Activated gamma-delta T cell treated with Interleukin-2 at 50 U/mL for 16 hours (primary cell): ENCODE results near the gene ZMYM4.
"Not testable (repeated sequence)": the region's sequence is repeated elsewhere in the genome, so short reads cannot be mapped to it uniquely, and the experiment has no call there.

ENCODE experiments used
- DNase-seq: peaks from one replicate; pipeline ENCODE4 v3.0.0-alpha.2; 2020

ZMYM4 gene

GRCh38 chr1:35331618-35332017, 63.1 kb downstream of the ZMYM4 start:
- DNase-seq, result not testable (repeated sequence)

- no peak for DNase-seq
Measured at GRCh38 chr1:35334485-35334884, 66.0 kb downstream of the ZMYM4 start.

GRCh38 chr1:35340519-35340918, 72.0 kb downstream of the ZMYM4 start:
- no peak for DNase-seq

- no peak for DNase-seq
Measured at GRCh38 chr1:35345439-35345981, 77.0 kb downstream of the ZMYM4 start.

GRCh38 chr1:35350872-35351271, 82.4 kb downstream of the ZMYM4 start:
- no peak for DNase-seq

GRCh38 chr1:35359995-35360394, 91.5 kb downstream of the ZMYM4 start:
- DNase-seq, result no peak

- DNase-seq, result no peak
Measured at GRCh38 chr1:35361638-35362037, 93.1 kb downstream of the ZMYM4 start.

GRCh38 chr1:35364741-35365140, 96.2 kb downstream of the ZMYM4 start:
- no peak for DNase-seq

- DNase-seq, result no peak
Measured at GRCh38 chr1:35367914-35368313, 99.4 kb downstream of the ZMYM4 start.

- DNase-seq, result no peak
Measured at GRCh38 chr1:35369922-35370671, 101.6 kb downstream of the ZMYM4 start.

- DNase-seq, result no peak
Measured at GRCh38 chr1:35371506-35371905, 103.0 kb downstream of the ZMYM4 start.

- DNase-seq, result no peak
Measured at GRCh38 chr1:35377555-35377954, 109.0 kb downstream of the ZMYM4 start.

- no peak for DNase-seq
Measured at GRCh38 chr1:35379317-35380000, 111.0 kb downstream of the ZMYM4 start.

- not testable (repeated sequence) for DNase-seq
Measured at GRCh38 chr1:35380111-35380510, 111.6 kb downstream of the ZMYM4 start.

- DNase-seq, result no peak
Measured at GRCh38 chr1:35382107-35382506, 113.6 kb downstream of the ZMYM4 start.

- DNase-seq, result no peak
Measured at GRCh38 chr1:35386290-35386689, 117.8 kb downstream of the ZMYM4 start.

GRCh38 chr1:35386959-35387358, 118.5 kb downstream of the ZMYM4 start:
- DNase-seq, result no peak

- DNase-seq, result no peak
Measured at GRCh38 chr1:35390600-35391494, 122.3 kb downstream of the ZMYM4 start.

- DNase-seq, result no peak
Measured at GRCh38 chr1:35394386-35394785, 125.9 kb downstream of the ZMYM4 start.

- DNase-seq, result no peak
Measured at GRCh38 chr1:35398739-35399138, 130.2 kb downstream of the ZMYM4 start.

GRCh38 chr1:35401049-35401448, 132.5 kb downstream of the ZMYM4 start:
- no peak for DNase-seq

GRCh38 chr1:35406103-35406502, 137.6 kb downstream of the ZMYM4 start:
- no peak for DNase-seq

- no peak for DNase-seq
Measured at GRCh38 chr1:35407743-35408142, 139.2 kb downstream of the ZMYM4 start.
